Fibroblast of the conjunctiva (primary cell): ENCODE measurements around the gene KAZN.
A peak's percentile ranks its signal among the peaks of the same experiment; 100 is the strongest.
"Not testable (repeated sequence)": the region's sequence is repeated elsewhere in the genome, so short reads cannot be mapped to it uniquely, and the experiment has no call there.

ENCODE experiments used
- DNase-seq: peaks from one replicate; pipeline ENCODE4 v3.0.0-alpha.2; 2010; ENCODE audit warnings: low read depth

KAZN gene

DNA sequence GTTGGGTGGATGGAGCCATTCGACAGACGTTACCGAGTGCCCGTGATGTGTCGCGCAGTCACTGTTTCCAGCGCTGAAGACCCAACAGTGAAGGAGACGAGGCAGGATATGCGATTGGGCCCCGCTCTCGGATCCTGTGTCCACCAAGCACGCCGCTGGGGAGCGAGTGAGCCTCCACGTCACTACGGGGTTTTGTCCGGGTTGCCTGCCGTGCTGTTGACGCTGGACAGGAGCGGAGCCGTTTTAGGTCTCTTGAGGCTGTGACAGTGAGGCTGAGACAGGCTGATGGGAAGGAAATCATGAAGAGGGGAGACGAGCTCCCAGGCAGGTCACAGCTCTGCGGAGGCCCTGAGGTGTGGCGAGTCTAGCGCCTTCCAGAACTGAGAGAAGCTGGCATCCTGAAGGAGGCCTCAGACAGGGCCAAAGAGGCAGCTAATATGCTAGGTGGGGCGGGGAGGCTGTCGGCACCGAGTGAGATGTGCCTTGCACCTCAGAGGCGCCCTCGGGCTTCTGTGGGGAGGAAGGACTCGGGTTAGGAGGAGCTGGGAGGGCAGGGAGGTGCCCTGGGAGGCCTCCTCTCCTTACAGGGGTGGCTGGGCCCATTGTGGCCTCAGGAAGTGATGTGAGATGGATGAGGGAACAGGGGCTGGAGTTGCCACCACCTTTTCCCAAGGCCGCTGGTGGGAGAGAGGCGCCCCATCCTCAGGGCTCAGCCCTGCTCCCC is 359.1 kb downstream of the KAZN start:
- no peak for DNase-seq

GRCh38 chr1:14958249-14959058 is 360.0 kb downstream of the KAZN start:
- no peak for DNase-seq

DNA sequence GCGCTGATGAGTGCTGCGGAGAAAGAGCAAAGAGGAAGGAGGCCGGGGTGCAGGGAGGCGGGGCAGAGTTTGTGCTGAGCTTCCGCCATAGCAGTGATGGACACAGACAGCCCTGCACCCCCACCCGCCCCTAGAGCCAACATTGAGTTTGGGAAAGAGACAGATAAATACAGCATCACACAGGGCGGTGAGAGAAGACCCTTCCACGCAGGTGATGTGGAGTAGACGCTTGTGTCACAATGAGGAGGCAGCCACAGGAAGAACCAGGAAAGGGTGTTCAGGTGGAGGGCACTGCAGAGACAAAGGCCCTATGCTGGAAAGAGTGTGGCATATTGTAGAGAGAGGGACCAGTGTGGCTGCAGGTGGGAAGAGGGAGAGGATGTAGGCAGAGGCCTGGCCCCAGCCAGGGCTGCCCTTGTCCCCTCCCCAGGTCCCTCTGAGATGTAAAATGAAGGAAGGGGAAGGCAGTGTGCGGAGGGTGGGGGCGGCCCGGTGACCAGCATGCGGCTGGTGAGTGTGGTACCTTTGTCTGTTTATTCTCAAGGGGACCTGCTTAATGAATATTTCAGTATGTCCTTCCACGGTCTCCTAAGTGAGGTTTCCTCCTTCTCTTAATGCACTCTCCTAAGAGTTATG is 360.7 kb downstream of the KAZN start:
- no peak for DNase-seq

DNA sequence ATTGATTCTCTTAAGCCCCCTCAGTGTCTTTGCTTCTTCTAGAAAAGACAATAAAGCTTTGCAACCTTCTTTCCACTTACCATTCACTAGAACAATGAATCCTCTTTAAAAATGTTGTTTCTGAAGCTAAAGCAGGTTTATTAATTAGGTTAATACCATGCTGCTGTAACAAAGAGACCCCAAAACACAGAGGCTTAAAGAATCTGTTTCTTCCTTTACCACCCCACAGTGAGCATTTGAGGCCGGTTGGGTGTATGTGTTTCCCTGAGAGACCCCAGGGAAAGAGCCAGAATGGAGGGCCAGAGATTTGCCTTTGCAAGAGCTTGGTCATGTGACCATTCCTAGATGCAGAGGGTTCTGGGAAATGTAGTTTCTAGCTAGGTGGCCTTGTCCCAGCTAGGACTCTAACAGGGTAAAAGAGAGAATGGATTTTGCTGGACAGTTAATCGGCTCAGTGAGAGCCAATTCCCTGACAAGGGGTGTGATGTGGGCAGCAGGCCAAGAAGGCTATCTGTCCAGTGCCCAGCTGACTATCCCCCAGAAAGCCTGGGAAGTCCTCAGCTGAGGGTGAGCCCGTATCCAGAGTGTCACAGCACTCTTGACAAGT is 363.3 kb downstream of the KAZN start:
- no peak for DNase-seq

DNA sequence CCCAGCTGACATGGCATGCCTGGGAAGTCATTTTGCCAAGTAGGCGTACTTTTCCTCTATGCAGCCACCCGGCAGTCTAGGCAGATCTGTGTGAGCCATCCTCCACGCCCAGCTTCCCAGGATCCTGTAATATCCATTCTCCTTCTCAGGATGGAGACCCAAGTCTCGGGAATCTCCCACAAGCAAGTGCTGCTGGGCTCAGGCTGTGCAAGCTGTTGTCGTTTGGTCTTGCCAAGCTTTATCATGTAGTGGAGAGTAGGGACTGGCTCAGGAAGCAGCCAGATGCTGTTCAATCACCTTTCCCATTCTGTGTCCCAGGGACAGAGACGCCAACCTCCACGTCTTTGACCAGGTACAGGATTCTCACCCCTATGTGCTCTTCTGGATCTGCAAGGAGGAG is 363.9 kb downstream of the KAZN start:
- DNase-seq: no peak

- not testable (repeated sequence) for DNase-seq
These were observed 365.6 kb downstream of the KAZN start for GRCh38 chr1:14963791-14964710.

DNA sequence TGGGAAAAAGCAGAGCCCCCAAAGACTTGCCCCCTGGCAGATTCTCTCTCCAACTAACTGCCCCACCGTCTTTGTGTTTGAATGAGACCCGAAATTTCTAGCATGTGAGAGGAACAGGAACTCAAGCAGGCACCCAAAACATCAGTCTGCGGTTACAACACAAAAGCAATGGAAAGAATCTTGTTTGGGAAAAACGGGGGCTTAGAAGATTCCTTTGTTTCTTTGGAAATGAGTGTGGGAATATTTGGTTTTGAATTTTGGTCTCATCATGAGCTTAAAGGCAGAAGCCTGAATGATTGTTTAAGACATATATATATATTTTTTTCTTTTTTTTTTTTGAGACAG is 366.2 kb downstream of the KAZN start:
- no peak for DNase-seq

GRCh38 chr1:14968251-14968851 is 369.9 kb downstream of the KAZN start:
- DNase-seq: peak; percentile 62

GRCh38 chr1:14969006-14969405 is 370.5 kb downstream of the KAZN start:
- no peak for DNase-seq

DNA sequence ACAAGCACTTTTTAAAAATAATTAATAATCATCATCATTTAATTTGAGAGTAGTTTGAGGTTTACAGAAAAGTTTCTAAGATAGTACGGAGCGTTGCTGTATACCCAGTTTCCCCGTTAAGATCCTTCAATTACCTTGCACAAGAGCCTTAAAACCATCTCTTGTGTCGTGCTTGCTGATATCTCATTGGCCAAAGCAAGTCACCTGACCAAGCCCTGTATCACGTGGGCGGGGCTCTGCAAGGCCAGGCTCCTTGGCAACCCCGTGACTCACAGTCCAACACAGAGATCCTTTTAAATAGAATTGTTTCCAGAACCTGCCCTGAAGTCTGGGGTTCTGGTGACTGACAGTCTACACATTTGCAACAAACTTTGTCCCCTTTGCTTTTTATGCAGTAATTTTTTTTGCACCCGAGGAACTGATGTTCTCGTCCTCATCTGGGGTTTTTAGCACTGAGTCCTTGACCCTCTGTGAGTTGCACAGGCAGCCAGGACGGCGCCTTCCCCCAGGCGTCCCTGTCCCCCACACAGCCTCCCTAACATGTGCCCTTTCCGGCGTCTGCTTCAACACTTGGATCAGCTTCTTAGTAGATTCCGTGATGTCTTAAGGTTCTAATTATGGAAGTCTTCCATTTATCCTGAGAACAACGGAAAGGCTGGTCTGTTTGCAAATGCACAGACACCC is 371.8 kb downstream of the KAZN start:
- peak; percentile 95 for DNase-seq

- DNase-seq: no peak
These were observed 372.3 kb downstream of the KAZN start for GRCh38 chr1:14970799-14971141.

DNA sequence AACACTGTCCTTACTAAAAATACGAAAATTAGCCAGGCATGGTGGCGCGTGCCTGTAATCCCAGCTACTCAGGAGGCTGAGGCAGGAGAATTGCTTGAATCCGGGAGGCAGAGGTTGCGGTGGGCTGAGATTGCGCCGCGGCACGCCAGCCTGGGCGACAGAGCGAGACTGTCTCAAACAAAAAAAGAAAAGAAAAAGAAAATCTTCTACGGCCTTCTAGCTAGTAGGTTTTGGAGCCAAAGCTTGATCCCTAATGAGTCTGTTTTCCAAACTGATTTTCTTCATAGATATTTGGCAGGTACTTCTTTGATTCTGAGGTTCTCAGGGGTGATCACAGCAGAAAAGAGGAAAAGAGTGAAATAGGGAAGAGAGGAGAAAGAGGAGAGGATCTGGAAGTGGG is 372.7 kb downstream of the KAZN start:
- DNase-seq: no peak

GRCh38 chr1:14972107-14972506 is 373.6 kb downstream of the KAZN start:
- no peak for DNase-seq

DNA sequence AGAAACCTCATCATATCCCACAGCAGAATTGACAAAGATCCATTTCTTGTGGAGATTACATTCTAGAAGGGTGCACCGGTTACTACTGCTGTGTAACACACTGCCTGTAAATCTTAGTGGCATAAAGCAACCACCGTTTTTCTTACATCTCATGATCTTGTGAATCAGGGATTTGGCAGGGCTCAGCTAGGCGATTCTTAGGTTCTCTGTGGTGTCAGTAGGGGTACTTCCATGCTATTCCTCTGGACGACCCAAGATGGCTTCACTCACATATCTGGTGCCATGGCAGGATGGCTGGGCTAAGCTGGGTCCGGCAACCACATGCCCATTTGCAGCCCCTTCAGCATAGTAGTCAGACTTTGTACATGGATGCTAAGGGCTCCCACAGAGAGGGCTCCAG is 375.3 kb downstream of the KAZN start:
- DNase-seq: no peak

DNA sequence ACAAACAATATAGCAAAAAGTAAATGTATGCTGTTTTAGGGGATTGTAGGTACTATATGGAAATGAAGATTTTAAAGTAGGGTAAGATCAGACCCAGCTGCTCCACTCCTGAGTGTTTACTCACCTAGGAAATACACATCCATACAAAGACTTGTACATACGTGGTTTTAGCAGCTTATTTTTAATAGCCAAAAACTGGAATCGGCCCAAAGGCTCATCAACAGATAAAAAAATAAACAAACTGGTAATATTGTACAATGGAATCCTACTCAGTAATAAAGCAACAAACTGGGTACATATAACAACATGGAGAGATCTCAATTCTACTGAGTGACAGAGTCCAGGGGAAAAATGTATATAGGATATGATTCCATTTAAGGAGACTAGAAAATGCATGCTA is 375.9 kb downstream of the KAZN start:
- no peak for DNase-seq

GRCh38 chr1:14975119-14975518 is 376.6 kb downstream of the KAZN start:
- DNase-seq: no peak

- DNase-seq: no peak
These were observed 377.8 kb downstream of the KAZN start for GRCh38 chr1:14976256-14976655.

DNA sequence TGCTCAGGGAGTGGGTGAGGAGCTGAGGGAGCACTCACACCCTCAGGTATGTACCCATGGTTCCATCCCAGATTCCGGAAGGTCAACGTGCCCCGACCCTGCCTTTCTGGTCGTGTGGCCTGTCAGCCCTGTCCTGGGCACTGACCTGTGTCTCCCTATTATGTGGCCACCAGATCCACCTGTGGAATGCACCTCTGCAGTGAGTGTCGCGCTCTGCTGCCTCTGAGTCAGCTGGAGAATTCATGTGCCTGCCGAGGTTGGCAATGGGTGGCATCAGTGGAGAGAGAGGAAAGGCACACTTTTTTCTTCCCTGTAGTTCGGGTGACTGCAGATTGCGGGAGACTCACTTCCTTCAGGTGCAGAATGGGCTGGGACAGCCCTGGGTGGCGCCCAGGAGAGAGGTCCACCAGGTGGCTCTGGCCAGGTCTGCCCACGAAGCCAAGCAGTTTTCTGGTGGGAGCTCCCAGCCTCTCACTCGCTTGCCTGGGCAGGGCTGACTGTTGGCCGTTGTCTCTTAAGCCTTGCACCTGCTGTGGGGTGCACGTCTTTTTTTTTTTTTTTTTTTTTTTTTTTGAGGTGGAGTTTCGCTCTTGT is 378.9 kb downstream of the KAZN start:
- no peak for DNase-seq

GRCh38 chr1:14980621-14981218 is 382.2 kb downstream of the KAZN start:
- no peak for DNase-seq

DNA sequence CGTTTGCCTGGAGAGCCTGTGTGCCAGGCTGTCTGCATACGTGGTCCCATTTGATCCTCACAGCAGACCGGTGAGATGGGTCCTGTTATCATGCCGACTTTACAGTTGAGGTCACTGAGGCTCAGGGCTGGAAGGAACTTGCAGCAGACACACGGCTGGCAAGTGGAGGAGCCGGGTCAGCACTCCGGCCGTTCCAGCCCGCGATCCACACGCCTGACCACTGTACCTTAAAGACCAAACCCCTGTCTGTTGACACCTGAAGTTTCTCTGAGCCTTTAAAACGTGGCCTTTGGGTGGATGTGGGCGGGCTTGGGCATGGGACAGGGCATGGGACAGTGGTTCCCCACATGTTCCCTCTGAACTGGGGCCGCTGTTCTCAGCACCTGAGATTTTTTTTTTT is 383.5 kb downstream of the KAZN start:
- no peak for DNase-seq
